ENCODE measurements around the gene TICRR.

Gene TICRR

GRCh38 chr15:89633585-89633984 lies 58.3 kb downstream of the TICRR start:
- TF ChIP-seq CTCF (IDR thresholded peaks at IDR 0.05; ENCODE audit: low read depth, low read length), result no peak

GRCh38 chr15:89640245-89640644 lies 65.0 kb downstream of the TICRR start:
- no peak for TF ChIP-seq CTCF (IDR thresholded peaks at IDR 0.05; ENCODE audit: low read depth, low read length)
- no peak overlapping the region for H3K4me3 ChIP-seq (ENCODE audit: low read depth, low read length)

More at GRCh38 chr15:89633585-89633984, 58.3 kb downstream of the TICRR start:
- no peak overlapping the region for H3K4me3 ChIP-seq (ENCODE audit: low read depth, low read length)

GRCh38 chr15:89641053-89641452 lies 65.8 kb downstream of the TICRR start:
- no peak for TF ChIP-seq CTCF (IDR thresholded peaks at IDR 0.05; ENCODE audit: low read depth, low read length)

GRCh38 chr15:89642106-89642505 lies 66.8 kb downstream of the TICRR start:
- no peak for TF ChIP-seq CTCF (IDR thresholded peaks at IDR 0.05; ENCODE audit: low read depth, low read length)
- no peak overlapping the region for H3K4me3 ChIP-seq (ENCODE audit: low read depth, low read length)

More at GRCh38 chr15:89641053-89641452, 65.8 kb downstream of the TICRR start:
- H3K4me3 ChIP-seq (ENCODE audit: low read depth, low read length), result no peak overlapping the region

- H3K4me3 ChIP-seq (ENCODE audit: low read depth, low read length), result no peak overlapping the region
- TF ChIP-seq CTCF (IDR thresholded peaks at IDR 0.05; ENCODE audit: low read depth, low read length), result no peak
Measured at GRCh38 chr15:89645680-89646079, 70.4 kb downstream of the TICRR start.

GRCh38 chr15:89646416-89647141 lies 71.3 kb downstream of the TICRR start:
- TF ChIP-seq CTCF (IDR thresholded peaks at IDR 0.05; ENCODE audit: low read depth, low read length), result no peak
- H3K4me3 ChIP-seq (ENCODE audit: low read depth, low read length), result no peak overlapping the region

GRCh38 chr15:89647191-89647851 lies 72.1 kb downstream of the TICRR start:
- peak; percentile 96 for TF ChIP-seq CTCF (IDR thresholded peaks at IDR 0.05; ENCODE audit: low read depth, low read length)
- H3K4me3 ChIP-seq (ENCODE audit: low read depth, low read length), result no peak overlapping the region
